HepG2 (cell line): Measurements from ENCODE around the gene CLEC14A.

Source experiments
- ATF6 ChIP-seq: sonication (generic); formaldehyde crosslinking; conservative IDR thresholded peaks from 2 replicates; pipeline ENCODE4 v1.4.0; 2020; ENCODE audit warnings: missing genetic modification reagents
- CTCF ChIP-seq: sonication (generic); formaldehyde crosslinking; IDR thresholded peaks from 2 replicates; pipeline ENCODE4 v1.5.0; 2020; ENCODE audit warnings: mild to moderate bottlenecking, missing genetic modification reagents, moderate library complexity
- MLX ChIP-seq: IDR thresholded peaks from 2 replicates; pipeline ENCODE4 v1.6.1; 2016
- MYC ChIP-seq: sonication (generic); formaldehyde crosslinking; IDR thresholded peaks from 2 replicates; pipeline ENCODE4 v1.9.0; 2021; ENCODE audit warnings: missing genetic modification reagents, borderline replicate concordance
- NFKB2 ChIP-seq: sonication (generic); formaldehyde crosslinking; IDR thresholded peaks from 2 replicates; pipeline ENCODE4 v1.4.0; 2020; ENCODE audit warnings: missing genetic modification reagents, borderline replicate concordance
- POLR2A ChIP-seq, 2 experiments: IDR thresholded peaks; 2 replicates each; pipeline ENCODE4 v1.6.1; 2011; ENCODE audit warnings: low read depth in 2 of 2, low read length in 2 of 2, mild to moderate bottlenecking in 1 of 2, moderate library complexity in 1 of 2; ENCODE audit not compliant: insufficient read depth in 1 of 2
- POLR2AphosphoS5 ChIP-seq: IDR thresholded peaks from 2 replicates; pipeline ENCODE4 v1.6.1; 2012; ENCODE audit warnings: low read depth, low read length
- RFX5 ChIP-seq: IDR thresholded peaks from 2 replicates; pipeline ENCODE4 v1.6.1; 2011; ENCODE audit warnings: low read depth, low read length, improper control_type of control experiment
- ZBTB1 ChIP-seq: sonication (generic); formaldehyde crosslinking; IDR thresholded peaks from 2 replicates; pipeline ENCODE4 v1.4.0; 2020; ENCODE audit warnings: missing genetic modification reagents, borderline replicate concordance
- ZNF572 ChIP-seq: sonication (generic); formaldehyde crosslinking; IDR thresholded peaks from 2 replicates; pipeline ENCODE4 v1.5.1; 2020; ENCODE audit warnings: mild to moderate bottlenecking, missing genetic modification reagents

GRCh38 chr14:38257507-38257906 lies 1.6 kb upstream of the CLEC14A start:
- TF ChIP-seq CTCF (CRISPR knock-in tag) (no peak), ATF6 (CRISPR knock-in tag) (no peak), ZNF572 (CRISPR knock-in tag) (no peak), RFX5 (no peak), MYC (CRISPR knock-in tag) (no peak), NFKB2 (no peak), POLR2A (IDR thresholded peaks at IDR 0.05; ENCODE audit: insufficient read depth in 1 of 2, low read depth in 2 of 2, low read length in 2 of 2) (no peak), POLR2AphosphoS5 (no peak), ZBTB1 (CRISPR knock-in tag) (no peak), MLX (CRISPR knock-in tag) (no peak)
